Panc1 (cell line): ENCODE data around the gene STARD10.

Experiments used
- POLR2AphosphoS5 ChIP-seq: IDR thresholded peaks from 2 replicates; pipeline ENCODE4 v1.6.1; 2012; ENCODE audit warnings: mild to moderate bottlenecking, low read depth, low read length, moderate library complexity
- SIN3A ChIP-seq: IDR thresholded peaks from 2 replicates; pipeline ENCODE4 v1.6.1; 2012; ENCODE audit warnings: low read depth, mild to moderate bottlenecking, low read length, moderate library complexity, borderline replicate concordance; ENCODE audit not compliant: insufficient read depth
- TF ChIP-seq, protein P1 (sequence below): fragments of 450-650 bp; IDR thresholded peaks from 2 replicates; pipeline ENCODE4 v1.5.1; 2017; ENCODE audit warnings: mild to moderate bottlenecking

GRCh38 chr11:72815110-72815618, 21.3 kb upstream of the STARD10 start:
- TF ChIP-seq, protein P1, sequence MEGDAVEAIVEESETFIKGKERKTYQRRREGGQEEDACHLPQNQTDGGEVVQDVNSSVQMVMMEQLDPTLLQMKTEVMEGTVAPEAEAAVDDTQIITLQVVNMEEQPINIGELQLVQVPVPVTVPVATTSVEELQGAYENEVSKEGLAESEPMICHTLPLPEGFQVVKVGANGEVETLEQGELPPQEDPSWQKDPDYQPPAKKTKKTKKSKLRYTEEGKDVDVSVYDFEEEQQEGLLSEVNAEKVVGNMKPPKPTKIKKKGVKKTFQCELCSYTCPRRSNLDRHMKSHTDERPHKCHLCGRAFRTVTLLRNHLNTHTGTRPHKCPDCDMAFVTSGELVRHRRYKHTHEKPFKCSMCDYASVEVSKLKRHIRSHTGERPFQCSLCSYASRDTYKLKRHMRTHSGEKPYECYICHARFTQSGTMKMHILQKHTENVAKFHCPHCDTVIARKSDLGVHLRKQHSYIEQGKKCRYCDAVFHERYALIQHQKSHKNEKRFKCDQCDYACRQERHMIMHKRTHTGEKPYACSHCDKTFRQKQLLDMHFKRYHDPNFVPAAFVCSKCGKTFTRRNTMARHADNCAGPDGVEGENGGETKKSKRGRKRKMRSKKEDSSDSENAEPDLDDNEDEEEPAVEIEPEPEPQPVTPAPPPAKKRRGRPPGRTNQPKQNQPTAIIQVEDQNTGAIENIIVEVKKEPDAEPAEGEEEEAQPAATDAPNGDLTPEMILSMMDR: no peak
- no peak for TF ChIP-seq POLR2AphosphoS5
- no peak for TF ChIP-seq SIN3A
